AG04449 (cell line): ENCODE data around the gene KRTAP3-2.

Experiments used
- CTCF ChIA-PET: fragments of 350-600 bp; formaldehyde crosslinking; extraction: SDS; loops from one replicate; lab custom pipeline; 2021; ENCODE audit warnings: antibody characterized with exemption; lab: Yijun Ruan, JAX
- POLR2A ChIA-PET: fragments of 400-600, 350-600 bp; formaldehyde crosslinking; extraction: SDS; loops from one replicate; lab custom pipeline; 2020; ENCODE audit warnings: antibody characterized with exemption, inconsistent platforms; lab: Yijun Ruan, JAX
- DNase-seq: peaks from one replicate; pipeline ENCODE4 v3.0.0-alpha.2; 2010; ENCODE audit warnings: low read depth, low spot score
- H3K4me3 ChIP-seq: 2 replicates; pipeline ENCODE4 v1.5.1; 2011; ENCODE audit warnings: low read depth, mild to moderate bottlenecking, control low read depth, low read length
- CTCF ChIP-seq: IDR thresholded peaks from one replicate; pipeline ENCODE4 v1.5.1; 2011; ENCODE audit warnings: mild to moderate bottlenecking, moderate library complexity, low read length, control low read depth, inconsistent platforms; ENCODE audit not compliant: insufficient read depth; ENCODE audit errors: missing control alignments

KRTAP3-2 gene

GRCh38 chr17:41001795-41002194, 2.1 kb upstream of the KRTAP3-2 start:
- no peak for DNase-seq
- ChIA-PET CTCF (no interaction called here), POLR2A (no interaction called here)
- TF ChIP-seq CTCF = no peak
- H3K4me3 ChIP-seq = no peak overlapping the region

GRCh38 chr17:40997361-40997760, 2.3 kb downstream of the KRTAP3-2 start:
- no peak for TF ChIP-seq CTCF
- H3K4me3 ChIP-seq = no peak overlapping the region
- CTCF ChIA-PET = no interaction called here
- no peak for DNase-seq
- POLR2A ChIA-PET = no interaction called here

- ChIA-PET CTCF (no interaction called here), POLR2A (no interaction called here)
- no peak for TF ChIP-seq CTCF
Measured at GRCh38 chr17:40996829-40997228, 2.9 kb downstream of the KRTAP3-2 start.

GRCh38 chr17:40995116-40995515, 4.6 kb downstream of the KRTAP3-2 start:
- CTCF ChIA-PET = interaction anchor here (1.2 kb wide), 1 partner anchor 32 kb away, joined by 3 read pairs; no protein-coding TSS in a partner anchor
- no peak for TF ChIP-seq CTCF

More at GRCh38 chr17:40996829-40997228, 2.9 kb downstream of the KRTAP3-2 start:
- H3K4me3 ChIP-seq = no peak overlapping the region
- no peak for DNase-seq

GRCh38 chr17:40993839-40994238, 5.9 kb downstream of the KRTAP3-2 start, which contains the start of gene KRTAP3-3:
Gene KRTAP3-3, minus strand, starts transcription at chr17:40994164. Its CDS starts 67 bp downstream, at chr17:40994097.
- DNase-seq = no peak

More at GRCh38 chr17:40995116-40995515, 4.6 kb downstream of the KRTAP3-2 start:
- POLR2A ChIA-PET = no interaction called here
- no peak for DNase-seq
- no peak overlapping the region for H3K4me3 ChIP-seq

GRCh38 chr17:40993084-40993483, 6.6 kb downstream of the KRTAP3-2 start:
- ChIA-PET POLR2A (no interaction called here), CTCF (interaction anchor here (1.2 kb wide), 1 partner anchor 14 kb away, joined by 3 read pairs; no protein-coding TSS in a partner anchor)
- no peak for DNase-seq
- no peak overlapping the region for H3K4me3 ChIP-seq
- no peak for TF ChIP-seq CTCF

More at GRCh38 chr17:40993839-40994238, 5.9 kb downstream of the KRTAP3-2 start, which contains the start of gene KRTAP3-3:
- CTCF ChIA-PET = no interaction called here
- no peak for TF ChIP-seq CTCF
- no peak within 1 kb of the TSS for H3K4me3 ChIP-seq
- POLR2A ChIA-PET = no interaction called here
